Progenitor cell of endocrine pancreas (in vitro differentiated cells): ENCODE measurements around the gene TPH1. TPM values are rescaled to one million over a fixed set of nuclear protein-coding genes. Genes with fewer than 3 reads are reported as not detected.

Source experiments
- DNase-seq: peaks from one replicate; pipeline ENCODE4 v3.0.0; 2021; ENCODE audit warnings: low spot score; ENCODE audit not compliant: unreplicated experiment
- H3K27ac Mint-ChIP-seq: 2 replicates; pipeline ENCODE4 v1.8.0; 2021; ENCODE audit warnings: mild to moderate bottlenecking, moderate library complexity, mixed read lengths
- H3K27me3 Mint-ChIP-seq: 2 replicates; pipeline ENCODE4 v1.8.0; 2021; ENCODE audit warnings: mixed read lengths
- H3K36me3 Mint-ChIP-seq: 2 replicates; pipeline ENCODE4 v1.8.0; 2022; ENCODE audit warnings: mixed read lengths; ENCODE audit not compliant: insufficient read depth
- H3K4me1 Mint-ChIP-seq: 2 replicates; pipeline ENCODE4 v1.8.0; 2021; ENCODE audit warnings: low read depth, mixed read lengths
- H3K4me3 Mint-ChIP-seq: 2 replicates; pipeline ENCODE4 v1.8.0; 2021; ENCODE audit warnings: low read depth, mild to moderate bottlenecking, moderate library complexity, mixed read lengths
- H3K9me3 Mint-ChIP-seq: 2 replicates; pipeline ENCODE4 v1.8.0; 2021; ENCODE audit warnings: low read depth, mixed read lengths
- total RNA-seq: library from RNA; stranded (reverse); gene quantifications from 2 replicates; pipeline ENCODE4 v1.2.1, GENCODE V29; 2021
- TF ChIP-seq, protein P1 (sequence below): fragments of 200-600 bp; sonication (generic); IDR thresholded peaks from one replicate; pipeline ENCODE4 v1.5.0; 2021; ENCODE audit warnings: antibody characterized with exemption, mild to moderate bottlenecking; ENCODE audit not compliant: unreplicated experiment

TPH1 gene
- total RNA-seq, 1 donor from 2014 or later = 0.50 TPM

GRCh38 chr11:18067372-18067771, 21.3 kb upstream of the TPH1 start:
- no peak for DNase-seq
- TF ChIP-seq, protein P1, sequence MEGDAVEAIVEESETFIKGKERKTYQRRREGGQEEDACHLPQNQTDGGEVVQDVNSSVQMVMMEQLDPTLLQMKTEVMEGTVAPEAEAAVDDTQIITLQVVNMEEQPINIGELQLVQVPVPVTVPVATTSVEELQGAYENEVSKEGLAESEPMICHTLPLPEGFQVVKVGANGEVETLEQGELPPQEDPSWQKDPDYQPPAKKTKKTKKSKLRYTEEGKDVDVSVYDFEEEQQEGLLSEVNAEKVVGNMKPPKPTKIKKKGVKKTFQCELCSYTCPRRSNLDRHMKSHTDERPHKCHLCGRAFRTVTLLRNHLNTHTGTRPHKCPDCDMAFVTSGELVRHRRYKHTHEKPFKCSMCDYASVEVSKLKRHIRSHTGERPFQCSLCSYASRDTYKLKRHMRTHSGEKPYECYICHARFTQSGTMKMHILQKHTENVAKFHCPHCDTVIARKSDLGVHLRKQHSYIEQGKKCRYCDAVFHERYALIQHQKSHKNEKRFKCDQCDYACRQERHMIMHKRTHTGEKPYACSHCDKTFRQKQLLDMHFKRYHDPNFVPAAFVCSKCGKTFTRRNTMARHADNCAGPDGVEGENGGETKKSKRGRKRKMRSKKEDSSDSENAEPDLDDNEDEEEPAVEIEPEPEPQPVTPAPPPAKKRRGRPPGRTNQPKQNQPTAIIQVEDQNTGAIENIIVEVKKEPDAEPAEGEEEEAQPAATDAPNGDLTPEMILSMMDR = no peak
- Mint-ChIP-seq H3K36me3 (no peaks in the 10 kb centered on the region), H3K27ac (no peak overlapping the region), H3K27me3 (no peaks in the 10 kb centered on the region), H3K9me3 (no peaks in the 10 kb centered on the region), H3K4me1 (peaks cover 30% of the 10 kb centered on the region), H3K4me3 (no peak overlapping the region)

DNA sequence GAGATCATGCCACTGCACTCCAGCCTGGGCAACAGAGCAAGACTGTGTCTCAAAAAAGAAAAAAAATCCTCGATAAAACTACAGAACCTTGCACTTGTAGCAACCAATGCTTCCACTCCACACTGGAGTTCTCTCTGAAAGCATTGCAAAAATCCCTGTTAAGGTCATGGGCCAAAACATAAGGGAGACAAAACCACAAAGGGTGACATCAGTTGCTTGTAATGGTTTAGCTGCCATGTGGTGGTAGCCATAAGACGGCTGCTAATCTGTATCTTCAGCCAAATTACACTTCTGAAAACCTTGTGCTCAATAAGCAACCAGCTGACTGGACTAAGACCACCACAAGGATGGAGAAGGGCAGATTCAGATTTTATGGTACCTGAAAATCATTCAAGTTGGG, 20.6 kb upstream of the TPH1 start:
- Mint-ChIP-seq H3K4me1 (peaks cover 31% of the 10 kb centered on the region), H3K36me3 (no peaks in the 10 kb centered on the region), H3K9me3 (no peaks in the 10 kb centered on the region), H3K27ac (no peak overlapping the region), H3K4me3 (no peak overlapping the region), H3K27me3 (no peaks in the 10 kb centered on the region)
- no peak for DNase-seq
- TF ChIP-seq, protein P1 = no peak

GRCh38 chr11:18065572-18065971, 19.5 kb upstream of the TPH1 start:
- TF ChIP-seq, protein P1 = no peak
- Mint-ChIP-seq H3K4me1 (peaks cover 31% of the 10 kb centered on the region), H3K27ac (peak overlapping the region; percentile 79), H3K9me3 (no peaks in the 10 kb centered on the region), H3K4me3 (no peak overlapping the region), H3K36me3 (no peaks in the 10 kb centered on the region), H3K27me3 (no peaks in the 10 kb centered on the region)
- no peak for DNase-seq

DNA sequence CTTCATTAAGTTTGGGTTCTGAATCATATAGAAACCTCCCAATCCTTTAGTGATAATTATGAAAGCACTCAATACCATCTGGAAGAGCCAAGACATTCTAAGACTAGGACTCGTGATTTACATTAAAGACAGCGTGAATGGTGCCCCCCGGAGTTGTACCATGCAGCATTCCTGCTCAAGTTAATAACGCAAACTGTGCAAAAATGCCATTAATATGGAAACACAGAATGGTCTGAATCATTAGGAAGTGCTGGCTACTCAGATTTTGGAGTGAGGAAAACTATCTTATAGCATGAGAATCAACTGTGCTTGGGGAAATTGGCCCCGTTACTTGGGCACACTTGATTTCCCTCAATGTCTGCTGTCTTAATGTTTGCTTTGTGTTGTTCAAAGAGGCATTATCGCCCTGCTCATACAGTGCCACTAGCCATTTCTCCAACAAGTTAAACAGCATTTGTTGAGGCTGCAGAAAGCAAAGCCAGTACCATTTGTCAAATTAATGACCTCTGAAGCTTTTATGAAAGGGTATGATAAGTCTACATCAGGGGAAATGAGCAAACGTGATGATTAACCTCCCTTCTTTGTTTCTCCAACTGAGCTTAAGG, 18.5 kb upstream of the TPH1 start:
- no peak overlapping the region for H3K4me3 Mint-ChIP-seq
- no peaks in the 10 kb centered on the region for H3K27me3 Mint-ChIP-seq
- no peak for DNase-seq
- H3K36me3 Mint-ChIP-seq = no peaks in the 10 kb centered on the region
- H3K9me3 Mint-ChIP-seq = no peaks in the 10 kb centered on the region
- peaks cover 31% of the 10 kb centered on the region for H3K4me1 Mint-ChIP-seq
- H3K27ac Mint-ChIP-seq = no peak overlapping the region
- TF ChIP-seq, protein P1 = no peak

DNA sequence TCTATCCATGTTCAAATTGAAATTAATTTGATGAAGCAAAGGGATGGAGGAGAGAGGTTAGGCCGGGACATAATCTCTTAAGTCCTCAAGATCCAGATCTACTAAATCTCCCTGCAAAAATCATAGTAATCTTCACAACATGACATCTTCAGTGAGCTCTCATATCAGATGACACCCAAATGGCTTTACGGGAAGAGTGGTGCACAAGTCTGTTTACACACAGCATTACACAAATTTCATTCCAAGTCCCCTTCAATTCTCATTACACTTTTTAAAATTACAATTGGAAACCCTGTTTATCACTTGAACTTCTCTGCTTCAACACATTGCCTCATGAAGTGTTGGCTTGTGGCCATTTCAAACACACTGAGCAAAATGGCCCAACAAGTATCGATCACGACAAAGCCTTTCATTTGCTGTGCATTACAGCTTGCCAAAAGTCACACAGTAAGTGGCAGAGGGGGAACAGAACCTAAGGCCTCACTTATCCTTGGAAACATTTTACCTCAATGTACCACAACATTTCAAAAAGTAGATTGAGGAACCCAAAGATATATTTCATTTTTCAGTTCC, 17.9 kb upstream of the TPH1 start:
- no peak for DNase-seq
- H3K27me3 Mint-ChIP-seq = no peaks in the 10 kb centered on the region
- TF ChIP-seq, protein P1 = no peak
- no peak overlapping the region for H3K27ac Mint-ChIP-seq
- no peaks in the 10 kb centered on the region for H3K9me3 Mint-ChIP-seq
- no peaks in the 10 kb centered on the region for H3K36me3 Mint-ChIP-seq
- H3K4me1 Mint-ChIP-seq = peaks cover 31% of the 10 kb centered on the region
- no peak overlapping the region for H3K4me3 Mint-ChIP-seq
